Activated CD8-positive, alpha-beta T cell treated with anti-CD3 and anti-CD28 coated beads for 36 hours (primary cell): ENCODE measurements around the gene FBXW5. TPM values are rescaled to one million over a fixed set of nuclear protein-coding genes. Genes with fewer than 3 reads are reported as not detected.

Source experiments
- ATAC-seq: fragments of 200-7000 bp; cut with Tn5 transposase; one replicate; pipeline ENCODE4 v1.10.0; 2021; ENCODE audit warnings: mild to moderate bottlenecking, moderate library complexity
- CTCF ChIA-PET: fragments of 350-600 bp; sonication (Branson Sonifier 250); formaldehyde crosslinking; loops from one replicate; lab custom pipeline; 2021; ENCODE audit warnings: antibody characterized with exemption; lab: Charles Lee
- POLR2A ChIA-PET: fragments of 350-600 bp; sonication (Branson Sonifier 250); formaldehyde crosslinking; loops from one replicate; lab custom pipeline; 2021; ENCODE audit warnings: antibody characterized with exemption; lab: Charles Lee
- DNase-seq: peaks from one replicate; pipeline ENCODE4 v3.0.0-alpha.2; 2020
- H3K27ac Mint-ChIP-seq: one replicate; pipeline ENCODE4 v1.8.0; 2021; ENCODE audit warnings: mild to moderate bottlenecking, mixed read lengths
- H3K27me3 Mint-ChIP-seq: one replicate; pipeline ENCODE4 v1.8.0; 2021; ENCODE audit warnings: mixed read lengths
- H3K36me3 Mint-ChIP-seq: one replicate; pipeline ENCODE4 v1.8.0; 2021; ENCODE audit warnings: low read depth, mixed read lengths
- H3K4me1 Mint-ChIP-seq: one replicate; pipeline ENCODE4 v1.8.0; 2021; ENCODE audit warnings: low read depth, mixed read lengths
- H3K4me3 Mint-ChIP-seq: one replicate; pipeline ENCODE4 v1.8.0; 2021; ENCODE audit warnings: mild to moderate bottlenecking, moderate library complexity, mixed read lengths
- H3K9me3 Mint-ChIP-seq: one replicate; pipeline ENCODE4 v1.8.0; 2021; ENCODE audit warnings: mixed read lengths
- intact Hi-C: fragments of 100-400 bp; cut with micrococcal nuclease; formaldehyde crosslinking; loops from one replicate; pipeline ENCODE4 v1.10.0; 2022
- total RNA-seq, 2 experiments: library from RNA; stranded (reverse); gene quantifications; one replicate each; pipeline ENCODE4 v1.2.3, GENCODE V29; 2021
- TF ChIP-seq, protein P1 (sequence below): fragments of 200-600 bp; IDR thresholded peaks from one replicate; pipeline ENCODE4 v1.8.0; 2022; ENCODE audit warnings: antibody characterized with exemption, mild to moderate bottlenecking

FBXW5 gene
- total RNA-seq, 2 experiments from 2014 or later: 53.4 to 54.0 TPM

DNA sequence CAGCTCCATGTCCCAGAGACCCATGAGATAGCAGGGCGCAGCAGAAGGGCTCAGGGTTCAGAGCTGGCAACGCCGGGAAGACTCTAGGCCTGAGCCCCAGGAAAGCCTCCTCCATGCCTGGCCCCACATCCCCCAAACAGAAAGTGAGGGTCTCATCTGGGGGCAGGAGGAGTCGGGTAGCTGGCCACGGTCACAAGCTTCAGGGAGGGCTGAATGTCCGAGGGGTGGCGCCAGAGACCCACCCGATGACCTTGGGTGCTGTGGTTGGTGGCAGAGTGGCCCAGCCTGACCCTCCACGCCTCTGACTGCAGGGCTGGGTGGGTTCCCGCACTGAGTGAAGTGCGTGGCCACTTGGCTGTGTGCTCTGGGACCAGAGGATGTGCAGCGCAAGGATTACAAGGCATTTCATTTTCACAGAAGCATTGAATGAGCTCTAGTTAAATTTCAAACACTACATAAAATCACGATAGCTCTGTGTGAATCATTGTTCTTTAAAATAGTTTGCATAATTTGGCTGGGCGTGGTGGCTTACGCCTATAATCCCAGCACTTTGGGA, 3.5 kb upstream of the FBXW5 start:
- CTCF ChIA-PET: interaction anchor here (0.6 to 5.3 kb wide), 27 partner anchors 12 to 288 kb away, joined by 3 to 82 read pairs (median 3); partner anchors contain the start of genes ABCA2, CLIC3, PAXX and SAPCD2
- H3K4me1 Mint-ChIP-seq: peaks cover 14% of the 10 kb centered on the region
- ATAC-seq (no peak), DNase-seq (peak; percentile 50)
- H3K9me3 Mint-ChIP-seq: no peaks in the 10 kb centered on the region
- peak overlapping the region; percentile 35 for H3K4me3 Mint-ChIP-seq
- intact Hi-C loops: no loop called here
- POLR2A ChIA-PET: interaction anchor here (0.9 to 2.2 kb wide), 4 partner anchors 10 to 87 kb away, joined by 3 to 8 read pairs (median 5); no protein-coding TSS in a partner anchor
- peaks cover 3% of the 10 kb centered on the region for H3K36me3 Mint-ChIP-seq
- H3K27ac Mint-ChIP-seq: no peak overlapping the region
- H3K27me3 Mint-ChIP-seq: no peaks in the 10 kb centered on the region
- TF ChIP-seq, protein P1, sequence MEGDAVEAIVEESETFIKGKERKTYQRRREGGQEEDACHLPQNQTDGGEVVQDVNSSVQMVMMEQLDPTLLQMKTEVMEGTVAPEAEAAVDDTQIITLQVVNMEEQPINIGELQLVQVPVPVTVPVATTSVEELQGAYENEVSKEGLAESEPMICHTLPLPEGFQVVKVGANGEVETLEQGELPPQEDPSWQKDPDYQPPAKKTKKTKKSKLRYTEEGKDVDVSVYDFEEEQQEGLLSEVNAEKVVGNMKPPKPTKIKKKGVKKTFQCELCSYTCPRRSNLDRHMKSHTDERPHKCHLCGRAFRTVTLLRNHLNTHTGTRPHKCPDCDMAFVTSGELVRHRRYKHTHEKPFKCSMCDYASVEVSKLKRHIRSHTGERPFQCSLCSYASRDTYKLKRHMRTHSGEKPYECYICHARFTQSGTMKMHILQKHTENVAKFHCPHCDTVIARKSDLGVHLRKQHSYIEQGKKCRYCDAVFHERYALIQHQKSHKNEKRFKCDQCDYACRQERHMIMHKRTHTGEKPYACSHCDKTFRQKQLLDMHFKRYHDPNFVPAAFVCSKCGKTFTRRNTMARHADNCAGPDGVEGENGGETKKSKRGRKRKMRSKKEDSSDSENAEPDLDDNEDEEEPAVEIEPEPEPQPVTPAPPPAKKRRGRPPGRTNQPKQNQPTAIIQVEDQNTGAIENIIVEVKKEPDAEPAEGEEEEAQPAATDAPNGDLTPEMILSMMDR: peak; percentile 48

DNA sequence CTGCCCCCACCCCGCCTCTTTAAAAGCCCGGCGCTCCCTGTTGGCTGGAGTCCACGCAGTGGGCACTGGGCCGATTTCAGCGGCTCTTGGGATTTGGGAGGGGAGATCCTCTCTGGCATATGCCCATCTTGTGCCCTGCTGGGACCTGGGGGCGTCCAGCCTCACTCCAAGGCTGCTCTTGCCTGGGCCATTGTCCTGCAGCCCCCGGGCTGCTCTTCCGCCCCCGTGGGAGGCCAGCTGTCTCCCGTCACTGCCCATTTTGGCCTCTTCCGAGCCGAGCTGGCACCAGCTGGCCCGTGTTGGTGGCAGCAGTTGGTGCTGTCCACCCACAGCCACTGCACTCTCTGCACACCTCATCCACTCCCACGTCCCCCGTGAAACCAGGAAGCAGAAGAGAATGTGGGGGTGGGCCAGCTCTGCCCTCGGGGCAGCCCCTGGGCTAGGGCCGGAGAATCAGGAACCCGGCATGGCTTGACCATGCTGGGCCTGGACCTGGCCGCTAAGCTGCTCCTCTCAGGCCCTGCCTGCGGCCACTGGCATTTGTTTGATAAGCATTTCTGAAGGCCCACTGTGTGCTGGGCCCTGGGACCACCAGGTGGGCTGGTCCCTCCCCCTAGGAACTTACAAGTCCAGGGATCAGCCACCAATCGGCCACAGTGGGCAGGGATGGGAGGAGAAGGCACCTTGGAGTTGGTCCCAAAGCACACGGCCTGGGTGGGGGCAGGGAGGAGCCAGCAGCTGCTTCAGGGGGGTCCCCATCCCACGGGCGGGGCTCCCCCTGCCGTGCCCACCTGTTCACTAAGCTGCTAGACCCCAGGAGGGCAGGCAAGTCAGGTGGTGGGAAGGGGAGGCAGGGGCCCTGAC, 2.7 kb upstream of the FBXW5 start:
- Mint-ChIP-seq H3K27me3 (no peaks in the 10 kb centered on the region), H3K4me1 (peaks cover 15% of the 10 kb centered on the region), H3K27ac (no peak overlapping the region), H3K4me3 (no peak overlapping the region), H3K9me3 (no peaks in the 10 kb centered on the region), H3K36me3 (peaks cover 8% of the 10 kb centered on the region)
- ATAC-seq: no peak
- no peak for DNase-seq
- ChIA-PET POLR2A (interaction anchor here (1.8 to 2.2 kb wide), 3 partner anchors 14 to 88 kb away, joined by 3 to 8 read pairs (median 7); no protein-coding TSS in a partner anchor), CTCF (interaction anchor here (0.8 to 5.3 kb wide), 24 partner anchors 12 to 160 kb away, joined by 3 to 82 read pairs (median 4); partner anchors contain the start of genes ABCA2, AJM1, CLIC3 and PAXX)
- TF ChIP-seq, protein P1: no peak
- intact Hi-C loops: no loop called here

DNA sequence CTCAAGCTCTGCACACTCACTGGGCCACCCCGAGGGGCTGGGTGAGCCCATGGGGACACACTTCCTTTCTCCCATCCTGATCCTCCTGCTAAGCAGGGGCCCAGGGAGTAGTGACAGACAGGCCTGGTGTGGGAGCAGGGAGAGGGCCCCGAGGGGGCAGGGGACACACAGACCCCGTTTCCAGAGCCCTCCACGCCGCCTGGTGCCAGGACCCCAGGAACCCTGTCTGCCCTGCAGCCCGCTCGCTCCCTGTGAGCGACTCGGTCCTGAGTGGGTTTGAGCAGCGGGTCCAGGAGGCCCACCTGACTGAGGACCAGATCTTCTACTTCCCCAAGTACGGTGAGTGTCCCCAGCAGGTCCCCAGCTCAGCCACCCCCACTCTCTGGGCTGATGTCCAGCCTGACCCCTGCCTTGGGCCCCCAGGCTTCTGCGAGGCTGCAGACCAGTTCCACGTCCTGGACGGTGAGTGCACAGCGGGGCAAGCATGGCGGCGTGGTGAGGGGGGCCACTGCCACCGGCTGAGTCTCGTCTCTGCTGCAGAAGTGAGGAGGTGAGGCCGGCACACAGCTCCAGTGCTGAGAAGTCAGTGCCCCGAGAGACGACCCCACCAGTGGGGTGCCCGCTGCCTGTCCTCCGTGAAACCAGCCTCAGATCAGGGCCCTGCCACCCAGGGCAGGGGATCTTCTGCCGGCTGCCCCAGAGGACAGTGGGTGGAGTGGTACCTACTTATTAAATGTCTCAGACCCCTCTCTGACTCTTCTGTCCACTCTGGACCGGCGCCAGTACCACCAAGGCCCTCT, 1.9 kb upstream of the FBXW5 start:
- no peaks in the 10 kb centered on the region for H3K9me3 Mint-ChIP-seq
- peaks cover 15% of the 10 kb centered on the region for H3K4me1 Mint-ChIP-seq
- H3K27ac Mint-ChIP-seq: no peak overlapping the region
- CTCF ChIA-PET: interaction anchor here (0.8 to 5.3 kb wide), 5 partner anchors 25 to 159 kb away, joined by 3 to 82 read pairs (median 10); partner anchors contain the start of genes ABCA2 and AJM1
- POLR2A ChIA-PET: interaction anchor here (1.9 to 2.2 kb wide), 2 partner anchors 15 to 89 kb away, joined by 7 to 8 read pairs; no protein-coding TSS in a partner anchor
- no peak for DNase-seq
- no peak overlapping the region for H3K4me3 Mint-ChIP-seq
- H3K27me3 Mint-ChIP-seq: no peaks in the 10 kb centered on the region
- peaks cover 13% of the 10 kb centered on the region for H3K36me3 Mint-ChIP-seq
- intact Hi-C loops: no loop called here
- TF ChIP-seq, protein P1: no peak
- ATAC-seq: no peak

DNA sequence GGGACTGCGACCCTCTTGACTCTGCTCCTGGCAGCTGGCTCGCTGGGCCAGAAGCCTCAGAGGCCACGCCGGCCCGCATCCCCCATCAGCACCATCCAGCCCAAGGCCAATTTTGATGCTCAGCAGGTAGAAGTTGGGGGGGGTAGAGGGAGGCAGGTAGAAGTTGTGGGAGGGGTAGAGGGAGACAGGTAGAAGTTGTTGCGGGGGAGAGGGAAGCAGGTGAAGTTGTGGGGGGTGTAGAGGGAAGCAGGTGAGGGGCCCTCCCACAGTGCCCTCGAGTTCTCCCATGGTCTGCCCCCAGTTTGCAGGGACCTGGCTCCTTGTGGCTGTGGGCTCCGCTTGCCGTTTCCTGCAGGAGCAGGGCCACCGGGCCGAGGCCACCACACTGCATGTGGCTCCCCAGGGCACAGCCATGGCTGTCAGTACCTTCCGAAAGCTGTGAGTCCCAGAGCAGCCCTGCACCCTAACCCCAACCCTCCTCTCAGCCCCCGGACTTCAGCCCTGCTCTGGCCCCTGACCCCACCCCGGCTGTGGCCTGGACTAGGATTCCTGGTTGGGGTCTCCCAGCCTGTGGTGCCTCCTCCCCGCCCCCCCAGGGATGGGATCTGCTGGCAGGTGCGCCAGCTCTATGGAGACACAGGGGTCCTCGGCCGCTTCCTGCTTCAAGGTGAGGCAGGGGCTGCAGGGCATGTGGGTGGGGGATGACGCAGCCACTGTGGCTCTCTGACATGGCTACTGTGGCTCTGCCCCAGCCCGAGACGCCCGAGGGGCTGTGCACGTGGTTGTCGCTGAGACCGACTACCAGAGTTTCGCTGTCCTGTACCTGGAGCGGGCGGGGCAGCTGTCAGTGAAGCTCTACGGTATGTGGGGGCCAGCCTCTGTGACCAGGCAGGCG, 1.0 kb upstream of the FBXW5 start:
- Mint-ChIP-seq H3K9me3 (no peaks in the 10 kb centered on the region), H3K4me1 (peaks cover 14% of the 10 kb centered on the region), H3K27ac (no peak overlapping the region), H3K36me3 (peaks cover 16% of the 10 kb centered on the region), H3K4me3 (no peak overlapping the region), H3K27me3 (no peaks in the 10 kb centered on the region)
- ATAC-seq: no peak
- POLR2A ChIA-PET: interaction anchor here (0.7 to 2.2 kb wide), 3 partner anchors 16 to 146 kb away, joined by 3 to 8 read pairs (median 3); no protein-coding TSS in a partner anchor
- intact Hi-C loops: no loop called here
- TF ChIP-seq, protein P1: no peak
- CTCF ChIA-PET: interaction anchor here (0.6 to 5.3 kb wide), 3 partner anchors 84 to 89 kb away, joined by 3 to 82 read pairs (median 3); partner anchors contain the start of gene FUT7
- no peak for DNase-seq
